Iris pigment epithelial cell (primary cell): ENCODE data around the gene SLC4A1.
A peak's percentile ranks its signal among the peaks of the same experiment; 100 is the strongest.
"Not testable (repeated sequence)": the region's sequence is repeated elsewhere in the genome, so short reads cannot be mapped to it uniquely, and the experiment has no call there.

Source experiments
- DNase-seq: peaks from one replicate; pipeline ENCODE4 v3.0.0-alpha.2; 2011; ENCODE audit warnings: low read depth

SLC4A1 gene

GRCh38 chr17:44256671-44257070 is 11.3 kb downstream of the SLC4A1 start:
- DNase-seq: no peak

DNA sequence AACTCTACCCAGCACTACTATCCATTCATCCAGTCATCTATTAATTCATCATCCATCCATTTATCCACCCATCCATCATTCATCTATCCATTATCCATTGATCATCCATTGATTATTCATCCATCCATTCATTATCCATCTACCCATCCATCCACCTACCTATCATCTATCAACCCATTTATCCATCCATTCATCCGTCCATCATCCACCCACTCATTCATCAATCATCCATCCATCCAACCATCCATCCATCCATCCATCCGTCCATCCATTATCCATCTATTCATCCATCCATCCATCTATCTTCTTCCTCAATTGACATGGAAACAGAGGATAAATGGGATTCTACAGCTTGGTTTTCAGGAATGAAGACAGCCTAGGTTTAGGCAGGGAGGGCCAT is 12.0 kb downstream of the SLC4A1 start:
- no peak for DNase-seq

GRCh38 chr17:44254361-44255095 is 13.4 kb downstream of the SLC4A1 start:
- DNase-seq: no peak

- no peak for DNase-seq
Observed at GRCh38 chr17:44253006-44253405, 14.9 kb downstream of the SLC4A1 start.

GRCh38 chr17:44251062-44251461 is 16.9 kb downstream of the SLC4A1 start:
- DNase-seq: no peak

- DNase-seq: no peak
Observed at GRCh38 chr17:44249501-44250246, 18.3 kb downstream of the SLC4A1 start.

DNA sequence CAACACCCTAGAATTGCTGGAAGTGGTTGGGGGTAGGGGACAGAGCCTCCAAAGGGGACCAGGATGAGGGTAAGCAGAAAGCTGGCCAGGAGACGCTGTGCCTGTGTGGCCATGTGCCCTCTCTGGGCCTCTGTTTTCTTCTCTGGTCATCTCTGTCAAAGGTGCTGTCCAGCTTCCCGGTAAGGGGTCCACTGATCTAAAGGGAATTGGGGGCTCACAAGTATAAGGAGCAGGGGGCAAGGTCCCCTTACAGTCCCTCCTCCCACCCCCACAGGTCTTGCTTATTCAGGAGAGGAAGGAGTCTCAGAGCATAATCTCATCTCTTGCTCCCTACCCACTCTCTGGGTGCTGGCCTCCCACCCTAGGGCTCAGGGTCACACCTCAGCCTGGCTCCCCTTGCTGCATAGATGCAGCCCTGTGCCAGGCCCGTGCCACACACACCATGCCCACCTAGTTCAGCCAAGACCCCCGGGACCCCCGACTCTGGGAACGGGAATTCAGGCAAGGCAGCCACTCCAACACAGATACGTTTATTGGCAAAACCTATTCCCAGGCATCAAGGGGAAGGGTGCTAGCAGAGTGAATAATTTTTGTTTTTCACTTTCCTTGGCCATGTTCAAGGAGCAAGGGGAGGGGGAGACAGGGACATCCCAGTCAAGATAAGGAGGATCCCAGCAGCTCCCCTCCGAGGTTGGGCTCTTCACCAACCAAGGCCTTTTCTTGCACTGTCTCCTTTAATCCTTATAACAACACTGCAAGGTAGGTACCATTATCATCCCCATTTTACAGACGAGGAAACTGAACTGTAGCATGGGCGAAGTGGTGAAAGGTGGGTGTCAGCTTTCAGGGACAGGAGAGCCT is 19.8 kb downstream of the SLC4A1 start:
- DNase-seq: no peak

DNA sequence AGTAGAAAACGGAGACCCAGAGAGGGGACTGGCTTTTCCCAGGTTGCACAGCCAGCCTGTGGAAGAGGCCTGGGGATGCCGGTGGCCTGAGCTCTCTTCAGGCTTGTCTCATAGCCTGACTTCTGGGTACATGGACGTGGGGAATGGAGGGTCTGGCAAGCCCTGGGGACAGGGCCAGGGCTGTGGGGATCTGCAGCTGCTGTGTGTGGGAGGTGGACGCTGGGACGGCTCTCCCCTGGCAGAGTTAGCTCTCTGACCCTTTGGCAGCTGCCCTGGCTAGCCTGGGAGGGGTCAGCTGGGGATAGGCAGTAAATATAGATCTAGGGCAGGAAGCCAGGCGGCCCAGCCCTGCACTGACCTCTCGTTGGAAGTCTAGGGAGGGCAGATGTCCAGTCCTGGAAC is 20.5 kb downstream of the SLC4A1 start:
- DNase-seq: no peak

DNA sequence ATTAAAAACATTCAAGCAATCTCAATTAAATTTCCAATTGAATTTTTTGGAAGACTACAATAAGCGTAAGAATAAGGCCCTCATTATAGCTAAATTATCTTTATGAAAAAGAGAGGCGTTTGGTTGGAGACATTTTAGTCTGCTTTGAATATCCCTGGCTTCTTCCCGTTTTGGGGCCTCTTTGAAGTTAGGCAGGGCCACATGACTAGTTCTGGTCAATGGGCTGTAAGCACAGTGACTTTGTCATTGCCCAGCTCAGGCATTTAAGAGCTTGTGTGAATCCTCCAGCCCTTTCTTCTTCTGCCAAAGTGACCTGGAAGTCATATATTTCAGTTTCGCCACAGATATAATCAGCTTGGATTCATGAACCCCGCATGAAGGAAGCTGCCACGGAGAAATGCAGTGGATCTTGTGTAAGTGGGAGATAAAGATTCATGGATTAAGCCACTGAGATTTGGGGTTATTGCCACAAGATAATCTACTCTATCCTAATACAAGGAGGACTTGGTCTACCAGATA is 26.8 kb downstream of the SLC4A1 start:
- DNase-seq: no peak

- DNase-seq: not testable (repeated sequence)
Observed at GRCh38 chr17:44237886-44238285, 30.0 kb downstream of the SLC4A1 start.

- DNase-seq: no peak
Observed at GRCh38 chr17:44236444-44236991, 31.4 kb downstream of the SLC4A1 start.

GRCh38 chr17:44235583-44235936 is 32.4 kb downstream of the SLC4A1 start:
- peak; percentile 82 for DNase-seq

GRCh38 chr17:44233582-44233981 is 34.4 kb downstream of the SLC4A1 start:
- peak; percentile 44 for DNase-seq

DNA sequence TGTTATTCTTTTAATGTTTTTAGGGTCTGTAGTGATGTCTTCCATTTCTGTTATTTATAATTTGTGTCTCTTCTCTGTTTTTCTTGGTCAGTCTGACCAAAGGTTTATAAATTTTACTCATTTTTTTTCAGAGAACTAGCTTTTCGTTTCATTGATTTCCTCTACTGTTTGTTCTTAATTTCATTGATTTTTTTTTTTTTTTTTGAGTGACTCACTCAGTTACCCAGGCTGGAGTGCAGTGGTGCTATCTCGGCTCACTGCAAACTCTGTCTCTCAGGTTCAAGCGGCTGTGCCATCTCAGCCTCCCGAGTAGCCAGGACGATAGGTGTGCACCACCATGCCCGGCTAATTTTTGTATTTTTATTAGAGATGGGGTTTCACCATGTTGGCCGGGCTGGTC is 35.9 kb downstream of the SLC4A1 start:
- no peak for DNase-seq

GRCh38 chr17:44230140-44230539 is 37.8 kb downstream of the SLC4A1 start:
- no peak for DNase-seq

- no peak for DNase-seq
Observed at GRCh38 chr17:44229090-44229489, 38.8 kb downstream of the SLC4A1 start.

- no peak for DNase-seq
Observed at GRCh38 chr17:44223541-44224071, 44.3 kb downstream of the SLC4A1 start.

- DNase-seq: peak; percentile 75
Observed at GRCh38 chr17:44222112-44222869, 45.6 kb downstream of the SLC4A1 start.

GRCh38 chr17:44221862-44222111 is 46.1 kb downstream of the SLC4A1 start:
- no peak for DNase-seq

DNA sequence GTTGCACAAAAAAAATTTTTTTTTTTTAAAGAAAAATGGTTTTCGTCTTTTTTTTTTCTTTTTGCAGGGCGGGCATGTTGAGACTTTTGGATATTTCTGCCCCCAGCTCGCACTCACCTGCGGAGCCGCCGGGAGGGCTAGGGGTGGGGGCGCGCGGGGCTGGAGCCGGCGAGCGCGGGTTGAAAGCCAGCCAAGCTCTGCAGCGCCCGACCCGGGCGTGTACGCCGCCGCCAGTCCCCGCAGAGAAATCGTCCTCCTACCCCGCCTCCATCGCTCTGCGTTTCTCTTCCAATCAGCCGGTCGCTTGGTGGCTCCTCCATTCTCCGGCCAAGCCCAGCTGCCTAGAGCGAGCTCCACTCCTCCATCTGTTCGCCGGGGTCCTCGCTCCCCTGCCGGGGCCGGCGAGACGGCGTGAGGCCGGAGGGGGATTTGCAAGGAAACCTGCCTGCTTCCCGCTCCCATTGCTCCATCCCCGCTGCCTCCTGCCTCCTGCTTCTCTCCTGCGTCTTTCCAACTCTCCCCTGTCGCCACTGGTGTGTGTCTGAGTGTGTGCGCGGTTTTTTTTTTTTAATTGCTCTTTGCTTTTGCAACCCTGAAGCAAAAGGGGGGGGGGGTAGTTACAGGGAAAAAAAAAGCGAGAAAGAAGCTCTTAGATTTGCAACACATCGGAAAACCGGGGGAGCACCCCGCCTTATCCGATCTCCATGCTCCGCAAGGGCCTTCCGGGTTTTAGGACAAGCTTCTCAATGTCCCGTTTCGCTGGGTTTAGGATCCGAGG is 46.7 kb downstream of the SLC4A1 start:
- DNase-seq: peak; percentile 88
